K562 (cell line): ENCODE results near the gene GGA3. TPM values are rescaled to one million over a fixed set of nuclear protein-coding genes. Genes with fewer than 3 reads are reported as not detected.
A peak's percentile ranks its signal among the peaks of the same experiment; 100 is the strongest.

Experiments used
- BMI1 ChIP-seq: fragments of 150-350 bp; IDR thresholded peaks from 2 replicates; pipeline ENCODE4 v1.6.1; 2014; ENCODE audit warnings: low read length
- CSDE1 ChIP-seq, 2 experiments: fragments of 450-650 bp; IDR thresholded peaks; 2 replicates each; pipeline ENCODE4 v1.6.1; 2016; ENCODE audit warnings: mild to moderate bottlenecking in 1 of 2
- FOXA3 ChIP-seq, 2 experiments: fragments of 450-650 bp in 1 of 2; sonication (generic) in 1 of 2; formaldehyde crosslinking; IDR thresholded peaks in 1 of 2; conservative IDR thresholded peaks in 1 of 2; 2 replicates each; pipeline versions ENCODE4 v1.4.0 to v1.8.0; 2020 to 2022; ENCODE audit warnings: mild to moderate bottlenecking in 2 of 2, missing genetic modification reagents in 1 of 2
- FOXK2 ChIP-seq, 2 experiments: fragments of 450-650 bp; IDR thresholded peaks in 1 of 2; conservative IDR thresholded peaks in 1 of 2; 2 replicates each; pipeline ENCODE4 v1.6.1; 2016; ENCODE audit warnings: low read depth in 2 of 2, mild to moderate bottlenecking in 1 of 2
- GATAD2A ChIP-seq: fragments of 450-650 bp; IDR thresholded peaks from 2 replicates; pipeline ENCODE4 v1.6.1; 2017
- GTF2F1 ChIP-seq: IDR thresholded peaks from 2 replicates; pipeline ENCODE4 v1.6.1; 2011; ENCODE audit warnings: low read depth, low read length, improper control_type of control experiment
- HLTF ChIP-seq: fragments of 450-650 bp; IDR thresholded peaks from 2 replicates; pipeline ENCODE4 v1.6.1; 2016
- KDM5B ChIP-seq: fragments of 200-600 bp; sonication (generic); IDR thresholded peaks from 2 replicates; pipeline ENCODE4 v1.6.1; 2012; ENCODE audit warnings: low read depth, mild to moderate bottlenecking, moderate library complexity, low read length, control low read depth, inconsistent platforms; ENCODE audit not compliant: insufficient replicate concordance
- KHSRP ChIP-seq: fragments of 450-650 bp; IDR thresholded peaks from 2 replicates; pipeline ENCODE4 v1.6.1; 2017
- MTF1 ChIP-seq: fragments of 250-450 bp; sonication (Bioruptor Pico); IDR thresholded peaks from 2 replicates; pipeline ENCODE4 v1.9.0; 2021; ENCODE audit warnings: moderate library complexity, mild to moderate bottlenecking, inconsistent platforms, borderline replicate concordance
- NFIC ChIP-seq: fragments of 450-650 bp; IDR thresholded peaks from 2 replicates; pipeline ENCODE4 v1.6.1; 2017; ENCODE audit warnings: mild to moderate bottlenecking, inconsistent platforms
- RBM15 ChIP-seq: fragments of 200-400 bp; formaldehyde crosslinking; IDR thresholded peaks from 2 replicates; pipeline ENCODE4 v1.6.1; 2018; ENCODE audit warnings: mild to moderate bottlenecking, low read length, moderate library complexity; ENCODE audit not compliant: insufficient read depth
- RFX7 ChIP-seq: fragments of 250-450 bp; sonication (Bioruptor Pico); IDR thresholded peaks from 2 replicates; pipeline ENCODE4 v1.5.1; 2021; ENCODE audit warnings: mild to moderate bottlenecking
- RUNX1 ChIP-seq: sonication (generic); IDR thresholded peaks from 2 replicates; pipeline ENCODE4 v1.6.1; 2016; ENCODE audit warnings: antibody characterized with exemption, low read depth
- SMC3 ChIP-seq: conservative IDR thresholded peaks from 2 replicates; pipeline ENCODE4 v1.6.1; 2011; ENCODE audit warnings: low read depth, low read length, improper control_type of control experiment; ENCODE audit not compliant: insufficient read depth
- SRSF1 ChIP-seq: fragments of 200-400 bp; formaldehyde crosslinking; IDR thresholded peaks from 2 replicates; pipeline ENCODE4 v1.6.1; 2017; ENCODE audit warnings: mild to moderate bottlenecking, low read depth, low read length, moderate library complexity
- TAF15 ChIP-seq: fragments of 200-400 bp; formaldehyde crosslinking; IDR thresholded peaks from 2 replicates; pipeline ENCODE4 v1.6.1; 2017; ENCODE audit warnings: mild to moderate bottlenecking, low read depth, low read length, moderate library complexity
- ZNF507 ChIP-seq: conservative IDR thresholded peaks from 2 replicates; pipeline ENCODE4 v1.6.1; 2017; ENCODE audit warnings: missing genetic modification characterization, missing compliant biosample characterization
- polyA plus RNA-seq, 8 experiments: library from polyadenylated mRNA; depleted of rRNA in 4 of 8; stranded (reverse) in 5 of 8; unstranded in 3 of 8; fragments of >200 nt; fragmentation: Nextera tagmentation in 2 of 8; fragmentation: Illumina TruSeq in 1 of 8; extraction: Ambion mirVana in 2 of 8; extraction: Trizol in 1 of 8; gene quantifications; 2 replicates each; pipeline versions ENCODE4 v1.2.1 to v1.2.3, GENCODE V29; 2011 to 2014; ENCODE audit warnings: inconsistent platforms in 1 of 8, missing spikeins in 1 of 8
- total RNA-seq, 7 experiments: library from RNA; depleted of rRNA in 6 of 7; stranded (reverse); fragments of >200 nt in 6 of 7; fragmentation: Illumina TruSeq in 2 of 7; extraction: Trizol in 2 of 7; gene quantifications; 2 replicates each; pipeline versions ENCODE4 v1.2.1 to v1.2.3, GENCODE V29; 2011 to 2021; ENCODE audit warnings: low replicate concordance in 1 of 7
- TF ChIP-seq, protein P1 (sequence below): sonication (generic); formaldehyde crosslinking; IDR thresholded peaks from 2 replicates; pipeline ENCODE4 v1.8.0; 2022; ENCODE audit warnings: mild to moderate bottlenecking, missing genetic modification reagents, borderline replicate concordance

GGA3 gene
- total and polyA plus RNA-seq, 9 of the 15 experiments (the other 6 are each of a cell fraction or from before 2014, with no cell fraction given): 5.7 to 64.9 (median 25.4) TPM

DNA sequence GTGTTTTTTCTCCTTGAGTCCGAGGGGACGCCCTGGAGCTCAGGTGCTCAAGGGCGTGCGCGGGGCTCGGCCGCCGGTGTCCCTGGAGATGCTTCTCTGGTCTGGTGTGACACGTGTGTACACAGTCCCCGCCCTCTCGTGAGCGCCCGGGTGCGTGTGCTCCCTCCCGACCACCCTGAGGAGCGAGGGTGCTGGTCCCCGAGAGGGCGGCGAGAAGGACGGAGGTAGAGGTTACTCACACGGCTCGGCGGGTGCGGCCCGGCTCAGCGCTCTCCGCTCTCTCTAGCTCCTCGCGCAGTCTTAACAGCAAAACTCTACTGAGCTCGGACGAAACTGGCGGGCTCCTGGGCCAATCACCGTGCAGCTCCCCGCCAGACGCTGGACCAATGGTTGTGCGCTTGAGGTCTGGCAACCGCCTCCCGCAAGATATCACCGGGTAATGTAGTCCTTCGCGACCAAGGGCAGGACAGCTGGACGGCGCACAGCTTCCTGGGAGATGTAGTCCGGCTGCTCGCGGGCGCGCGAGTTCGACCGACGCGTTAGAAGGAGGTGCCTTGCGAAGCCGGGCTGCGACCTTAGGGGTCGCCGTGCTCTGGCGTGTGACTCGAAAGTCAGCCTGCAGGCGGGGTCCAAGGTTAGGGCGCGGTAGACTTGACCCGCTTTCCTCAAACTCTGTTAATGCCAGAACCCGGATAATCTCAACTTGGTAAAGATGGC is 27.9 kb upstream of the GGA3 start, which contains the start of gene SLC25A19 (continued):
- peak; percentile 35 for TF ChIP-seq SMC3
- TF ChIP-seq CSDE1 (IDR thresholded peaks at IDR 0.05): no peak
- TF ChIP-seq NFIC: no peak
- no peak; the same call in 1 of the 2 replicates for TF ChIP-seq GTF2F1
- TF ChIP-seq, protein P1, sequence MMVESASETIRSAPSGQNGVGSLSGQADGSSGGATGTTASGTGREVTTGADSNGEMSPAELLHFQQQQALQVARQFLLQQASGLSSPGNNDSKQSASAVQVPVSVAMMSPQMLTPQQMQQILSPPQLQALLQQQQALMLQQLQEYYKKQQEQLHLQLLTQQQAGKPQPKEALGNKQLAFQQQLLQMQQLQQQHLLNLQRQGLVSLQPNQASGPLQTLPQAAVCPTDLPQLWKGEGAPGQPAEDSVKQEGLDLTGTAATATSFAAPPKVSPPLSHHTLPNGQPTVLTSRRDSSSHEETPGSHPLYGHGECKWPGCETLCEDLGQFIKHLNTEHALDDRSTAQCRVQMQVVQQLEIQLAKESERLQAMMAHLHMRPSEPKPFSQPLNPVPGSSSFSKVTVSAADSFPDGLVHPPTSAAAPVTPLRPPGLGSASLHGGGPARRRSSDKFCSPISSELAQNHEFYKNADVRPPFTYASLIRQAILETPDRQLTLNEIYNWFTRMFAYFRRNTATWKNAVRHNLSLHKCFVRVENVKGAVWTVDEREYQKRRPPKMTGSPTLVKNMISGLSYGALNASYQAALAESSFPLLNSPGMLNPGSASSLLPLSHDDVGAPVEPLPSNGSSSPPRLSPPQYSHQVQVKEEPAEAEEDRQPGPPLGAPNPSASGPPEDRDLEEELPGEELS: no peak
- peak; percentile 90 for TF ChIP-seq KDM5B
- TF ChIP-seq FOXK2 (conservative IDR thresholded peaks at IDR 0.05 in 1 of 2, IDR thresholded peaks at IDR 0.05 in 1 of 2; ENCODE audit: low read depth in 2 of 2): no peak; a peak in 2 of 4 replicates
- no peak for TF ChIP-seq RBM15
- no peak for TF ChIP-seq RUNX1
- no peak for TF ChIP-seq RFX7 (CRISPR knock-in tag)
- no peak for TF ChIP-seq TAF15
- no peak for TF ChIP-seq ZNF507 (tag)
- TF ChIP-seq BMI1: no peak
- no peak; a peak in 1 of 4 replicates for TF ChIP-seq FOXA3 (CRISPR knock-in tag; conservative IDR thresholded peaks at IDR 0.05 in 1 of 2, IDR thresholded peaks at IDR 0.05 in 1 of 2)
- no peak for TF ChIP-seq KHSRP
- TF ChIP-seq MTF1: no peak
- no peak; the same call in 1 of the 2 replicates for TF ChIP-seq SRSF1
- TF ChIP-seq HLTF: no peak
- no peak for TF ChIP-seq GATAD2A
